IMR-90 (cell line): ENCODE results near the gene TBC1D16.

Experiments used
- CTCF ChIP-seq: conservative IDR thresholded peaks from 2 replicates; pipeline ENCODE4 v1.5.1; 2012; ENCODE audit warnings: mild to moderate bottlenecking, low read depth, low read length, improper control_type of control experiment
- MAFK ChIP-seq: IDR thresholded peaks from 2 replicates; pipeline ENCODE4 v1.6.1; 2012; ENCODE audit warnings: low read depth, low read length, improper control_type of control experiment
- POLR2A ChIP-seq: IDR thresholded peaks from 2 replicates; pipeline ENCODE4 v1.6.1; 2012; ENCODE audit warnings: mild to moderate bottlenecking, low read depth, low read length
- SMC3 ChIP-seq: fragments of 150-350 bp; IDR thresholded peaks from 2 replicates; pipeline ENCODE4 v1.6.1; 2016; ENCODE audit warnings: low read depth, mild to moderate bottlenecking, antibody characterized with exemption, low read length, moderate library complexity

GRCh38 chr17:79904865-79905264 is 130.8 kb downstream of the TBC1D16 start:
- TF ChIP-seq POLR2A (no peak), SMC3 (no peak), MAFK (no peak), CTCF (no peak)
